Astrocyte of the hippocampus (primary cell): ENCODE measurements around the gene BPIFB4.

Experiments used
- DNase-seq: peaks from one replicate; pipeline ENCODE4 v3.0.0; 2011; ENCODE audit warnings: low read depth, low spot score

BPIFB4 gene

GRCh38 chr20:33061658-33062028, 17.8 kb upstream of the BPIFB4 start:
- no peak for DNase-seq

GRCh38 chr20:33062105-33062824, 17.2 kb upstream of the BPIFB4 start:
- no peak for DNase-seq

- no peak for DNase-seq
Measured at GRCh38 chr20:33062825-33063149, 16.7 kb upstream of the BPIFB4 start.

- DNase-seq, result no peak
Measured at GRCh38 chr20:33063271-33063670, 16.2 kb upstream of the BPIFB4 start.

- no peak for DNase-seq
Measured at GRCh38 chr20:33064572-33065287, 14.7 kb upstream of the BPIFB4 start.

GRCh38 chr20:33065785-33066184, 13.7 kb upstream of the BPIFB4 start:
- no peak for DNase-seq

GRCh38 chr20:33067806-33068205, 11.6 kb upstream of the BPIFB4 start:
- no peak for DNase-seq

GRCh38 chr20:33068251-33068939, 11.0 kb upstream of the BPIFB4 start:
- DNase-seq, result no peak

- no peak for DNase-seq
Measured at GRCh38 chr20:33069673-33070072, 9.8 kb upstream of the BPIFB4 start.

- no peak for DNase-seq
Measured at GRCh38 chr20:33070111-33071053, 9.1 kb upstream of the BPIFB4 start.

- no peak for DNase-seq
Measured at GRCh38 chr20:33071198-33071597, 8.2 kb upstream of the BPIFB4 start.

GRCh38 chr20:33072362-33072761, 7.1 kb upstream of the BPIFB4 start:
- no peak for DNase-seq

- no peak for DNase-seq
Measured at GRCh38 chr20:33072813-33073212, 6.6 kb upstream of the BPIFB4 start.

GRCh38 chr20:33074675-33075074, 4.8 kb upstream of the BPIFB4 start:
- DNase-seq, result no peak

- DNase-seq, result no peak
Measured at GRCh38 chr20:33075281-33075680, 4.2 kb upstream of the BPIFB4 start.

GRCh38 chr20:33076662-33077372, 2.6 kb upstream of the BPIFB4 start:
- peak; percentile 29 for DNase-seq

- DNase-seq, result no peak
Measured at GRCh38 chr20:33081411-33082154, 2.1 kb downstream of the BPIFB4 start.

- no peak for DNase-seq
Measured at GRCh38 chr20:33082546-33082945, 3.1 kb downstream of the BPIFB4 start.

- DNase-seq, result no peak
Measured at GRCh38 chr20:33083544-33084340, 4.3 kb downstream of the BPIFB4 start.

- DNase-seq, result no peak
Measured at GRCh38 chr20:33084722-33085121, 5.3 kb downstream of the BPIFB4 start.
